PC-3 (cell line): ENCODE measurements around the gene DIP2B. TPM values are rescaled to one million over a fixed set of nuclear protein-coding genes. Genes with fewer than 3 reads are reported as not detected.

Experiments used
- ATAC-seq: fragments of 200-7000 bp; cut with Tn5 transposase; 2 replicates; pipeline ENCODE4 v1.9.1; 2020; ENCODE audit warnings: mild to moderate bottlenecking, moderate library complexity
- BruUV-seq: library from RNA; stranded (reverse); fragments of 400-500 nt; replicated peaks from 2 replicates; lab custom pipeline; 2021; lab: Mats Ljungman, UMichigan
- CTCF ChIA-PET: fragments of 300-600 bp; sonication (Branson Sonifier 250); formaldehyde crosslinking; loops from one replicate; lab custom pipeline; 2022; ENCODE audit warnings: antibody characterized with exemption; lab: Charles Lee
- POLR2A ChIA-PET: fragments of 300-600 bp; sonication (Branson Sonifier 250); formaldehyde crosslinking; loops from one replicate; lab custom pipeline; 2022; ENCODE audit warnings: antibody characterized with exemption; ENCODE audit not compliant: unreplicated experiment; lab: Charles Lee
- DNase-seq: peaks from one replicate; pipeline ENCODE4 v3.0.0-alpha.2; 2015
- H2AFZ ChIP-seq: fragments of 300-600 bp; sonication (generic); 2 replicates; pipeline ENCODE4 v1.6.0; 2016; ENCODE audit warnings: antibody characterized with exemption, low read length
- H3F3A ChIP-seq: fragments of 300-600 bp; sonication (generic); one replicate; pipeline ENCODE4 v1.6.0; 2017; ENCODE audit warnings: antibody characterized with exemption, low read length, control low read depth, mild to moderate bottlenecking; ENCODE audit not compliant: unreplicated experiment
- H3K27ac ChIP-seq: fragments of 300-600 bp; sonication (generic); 2 replicates; pipeline ENCODE4 v1.5.1; 2016; ENCODE audit warnings: mild to moderate bottlenecking, low read length
- H3K27me3 ChIP-seq: fragments of 300-600 bp; sonication (generic); 2 replicates; pipeline ENCODE4 v1.6.1; 2016; ENCODE audit warnings: low read length, mixed read lengths
- H3K36me3 ChIP-seq: fragments of 300-600 bp; sonication (generic); 2 replicates; pipeline ENCODE4 v1.6.1; 2016; ENCODE audit warnings: low read depth, mixed run types, low read length, mixed read lengths
- H3K4me1 ChIP-seq: fragments of 300-600 bp; sonication (generic); 2 replicates; pipeline ENCODE4 v1.5.1; 2016; ENCODE audit warnings: low read length; ENCODE audit not compliant: insufficient read depth
- H3K4me2 ChIP-seq: fragments of 300-600 bp; sonication (generic); 2 replicates; pipeline ENCODE4 v1.6.0; 2016; ENCODE audit warnings: low read length
- H3K4me3 ChIP-seq: fragments of 300-600 bp; sonication (generic); 2 replicates; pipeline ENCODE4 v1.5.1; 2016; ENCODE audit warnings: mild to moderate bottlenecking, low read length, mixed read lengths
- H3K79me2 ChIP-seq: fragments of 300-600 bp; sonication (generic); 2 replicates; pipeline ENCODE4 v1.6.1; 2017; ENCODE audit warnings: low read length, mixed read lengths
- H3K9ac ChIP-seq: fragments of 300-600 bp; sonication (generic); 2 replicates; pipeline ENCODE4 v1.6.0; 2016; ENCODE audit warnings: mild to moderate bottlenecking, low read length
- H3K9me2 ChIP-seq: fragments of 300-600 bp; sonication (generic); replicated peaks from 2 replicates; pipeline ENCODE4 v1.6.1; 2016; ENCODE audit warnings: mixed run types, low read length, mixed read lengths
- H3K9me3 ChIP-seq: fragments of 300-600 bp; sonication (generic); 2 replicates; pipeline ENCODE4 v1.6.1; 2016; ENCODE audit warnings: low read length, mixed read lengths
- H4K20me1 ChIP-seq: fragments of 300-600 bp; sonication (generic); 2 replicates; pipeline ENCODE4 v1.6.1; 2016; ENCODE audit warnings: low read length, mixed read lengths
- EZH2 ChIP-seq: fragments of 300-600 bp; sonication (generic); IDR thresholded peaks from one replicate; pipeline ENCODE4 v1.6.1; 2017; ENCODE audit warnings: antibody characterized with exemption, mild to moderate bottlenecking, low read length; ENCODE audit not compliant: unreplicated experiment
- EZH2phosphoT487 ChIP-seq: fragments of 300-600 bp; sonication (generic); IDR thresholded peaks from 2 replicates; pipeline ENCODE4 v1.6.1; 2018; ENCODE audit warnings: mild to moderate bottlenecking, antibody characterized with exemption, low read length, borderline replicate concordance
- intact Hi-C: fragments of 100-400 bp; cut with micrococcal nuclease; formaldehyde crosslinking; loops from 2 replicates; pipeline ENCODE4 v1.9.0; 2023
- total RNA-seq: library from RNA; depleted of rRNA; stranded (reverse); fragments of >200 nt; gene quantifications from 2 replicates; pipeline ENCODE4 v1.2.3, GENCODE V29; 2014
- TF ChIP-seq, protein P1 (sequence below): fragments of 300-600 bp; sonication (generic); conservative IDR thresholded peaks from 2 replicates; pipeline ENCODE4 v1.5.1; 2017; ENCODE audit warnings: antibody characterized with exemption, low read depth, mild to moderate bottlenecking, low read length

The DIP2B gene
- total RNA-seq, 1 experiment from 2014 or later: 36.3 TPM

DNA sequence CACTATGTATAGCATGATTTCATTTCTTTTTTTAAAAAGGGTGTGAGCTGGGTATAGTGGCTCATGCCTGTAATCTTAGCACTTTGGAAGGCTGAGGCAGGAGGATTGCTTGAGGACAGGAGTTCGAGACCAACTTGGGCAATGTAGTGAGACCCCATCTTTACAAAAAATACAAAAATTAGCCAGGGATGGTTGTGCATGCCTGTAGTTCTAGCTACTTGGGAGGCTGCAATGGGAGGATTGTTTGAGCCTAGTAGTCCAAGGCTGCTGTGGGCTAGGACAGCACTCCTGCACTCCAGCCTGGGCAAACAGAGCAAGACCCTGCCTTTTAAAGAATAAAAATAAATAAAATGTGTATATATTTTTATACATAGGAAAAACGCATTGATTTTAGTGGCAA lies 43.0 kb downstream of the DIP2B start:
- no peaks in the 10 kb centered on the region for H3K27me3 ChIP-seq
- H3K9me3 ChIP-seq: no peaks in the 10 kb centered on the region
- intact Hi-C loops: no loop called here
- 0 out of 2 replicates have a peak, but pooled peaks cover 3% of the 10 kb centered on the region for H3K36me3 ChIP-seq
- CTCF ChIA-PET: no interaction called here
- H3K4me3 ChIP-seq: no peak overlapping the region
- no peaks in the 10 kb centered on the region for H3K9me2 ChIP-seq
- no peaks in the 10 kb centered on the region for H4K20me1 ChIP-seq
- no peak overlapping the region for H3K4me2 ChIP-seq
- H3K4me1 ChIP-seq: peaks cover 42% of the 10 kb centered on the region
- peaks cover 96% of the 10 kb centered on the region for H3K79me2 ChIP-seq
- peaks cover 5% of the 10 kb centered on the region for H3F3A ChIP-seq
- TF ChIP-seq, protein P1, sequence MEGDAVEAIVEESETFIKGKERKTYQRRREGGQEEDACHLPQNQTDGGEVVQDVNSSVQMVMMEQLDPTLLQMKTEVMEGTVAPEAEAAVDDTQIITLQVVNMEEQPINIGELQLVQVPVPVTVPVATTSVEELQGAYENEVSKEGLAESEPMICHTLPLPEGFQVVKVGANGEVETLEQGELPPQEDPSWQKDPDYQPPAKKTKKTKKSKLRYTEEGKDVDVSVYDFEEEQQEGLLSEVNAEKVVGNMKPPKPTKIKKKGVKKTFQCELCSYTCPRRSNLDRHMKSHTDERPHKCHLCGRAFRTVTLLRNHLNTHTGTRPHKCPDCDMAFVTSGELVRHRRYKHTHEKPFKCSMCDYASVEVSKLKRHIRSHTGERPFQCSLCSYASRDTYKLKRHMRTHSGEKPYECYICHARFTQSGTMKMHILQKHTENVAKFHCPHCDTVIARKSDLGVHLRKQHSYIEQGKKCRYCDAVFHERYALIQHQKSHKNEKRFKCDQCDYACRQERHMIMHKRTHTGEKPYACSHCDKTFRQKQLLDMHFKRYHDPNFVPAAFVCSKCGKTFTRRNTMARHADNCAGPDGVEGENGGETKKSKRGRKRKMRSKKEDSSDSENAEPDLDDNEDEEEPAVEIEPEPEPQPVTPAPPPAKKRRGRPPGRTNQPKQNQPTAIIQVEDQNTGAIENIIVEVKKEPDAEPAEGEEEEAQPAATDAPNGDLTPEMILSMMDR: no peak
- TF ChIP-seq EZH2 (no peak), EZH2phosphoT487 (no peak)
- BruUV-seq: no TSS peak
- no peak for ATAC-seq
- POLR2A ChIA-PET: no interaction called here
- H2AFZ ChIP-seq: no peak overlapping the region
- no peak for DNase-seq
- H3K9ac ChIP-seq: no peak overlapping the region
- H3K27ac ChIP-seq: peak overlapping the region; percentile 54

DNA sequence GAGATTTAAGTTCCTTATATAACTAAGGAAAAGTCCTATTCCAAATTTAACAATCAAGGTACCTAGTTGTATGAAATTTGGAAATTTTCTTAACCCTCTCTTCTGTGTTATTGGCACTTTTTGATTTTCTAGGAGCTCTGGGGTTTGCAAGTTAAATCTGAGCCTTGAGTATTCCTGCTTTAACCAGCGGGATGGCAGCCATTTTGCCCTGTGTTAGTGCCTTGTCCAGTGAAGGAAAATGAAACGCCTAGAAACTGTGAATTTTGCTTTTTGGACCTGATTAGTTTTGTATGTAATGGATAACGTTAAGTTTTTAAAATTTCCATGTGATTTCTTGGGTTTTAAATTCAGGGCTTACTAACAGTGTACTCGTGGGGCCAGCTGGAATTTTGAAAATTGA lies 45.1 kb downstream of the DIP2B start:
- no peaks in the 10 kb centered on the region for H3K9me2 ChIP-seq
- ATAC-seq (no peak), DNase-seq (no peak)
- H3K79me2 ChIP-seq: peaks cover 94% of the 10 kb centered on the region
- peaks cover 5% of the 10 kb centered on the region for H3F3A ChIP-seq
- no peak overlapping the region for H3K9ac ChIP-seq
- ChIA-PET POLR2A (no interaction called here), CTCF (no interaction called here)
- no peak overlapping the region for H2AFZ ChIP-seq
- H3K36me3 ChIP-seq: no peaks in the 10 kb centered on the region
- H3K27ac ChIP-seq: peak overlapping the region; percentile 8; the same call in 1 of the 2 replicates
- no peaks in the 10 kb centered on the region for H4K20me1 ChIP-seq
- H3K9me3 ChIP-seq: no peaks in the 10 kb centered on the region
- H3K4me1 ChIP-seq: peaks cover 36% of the 10 kb centered on the region
- no peak overlapping the region for H3K4me3 ChIP-seq
- TF ChIP-seq, protein P1: no peak
- TF ChIP-seq EZH2phosphoT487 (no peak), EZH2 (no peak)
- intact Hi-C loops: no loop called here
- BruUV-seq: no TSS peak
- no peaks in the 10 kb centered on the region for H3K27me3 ChIP-seq
- no peak overlapping the region for H3K4me2 ChIP-seq

DNA sequence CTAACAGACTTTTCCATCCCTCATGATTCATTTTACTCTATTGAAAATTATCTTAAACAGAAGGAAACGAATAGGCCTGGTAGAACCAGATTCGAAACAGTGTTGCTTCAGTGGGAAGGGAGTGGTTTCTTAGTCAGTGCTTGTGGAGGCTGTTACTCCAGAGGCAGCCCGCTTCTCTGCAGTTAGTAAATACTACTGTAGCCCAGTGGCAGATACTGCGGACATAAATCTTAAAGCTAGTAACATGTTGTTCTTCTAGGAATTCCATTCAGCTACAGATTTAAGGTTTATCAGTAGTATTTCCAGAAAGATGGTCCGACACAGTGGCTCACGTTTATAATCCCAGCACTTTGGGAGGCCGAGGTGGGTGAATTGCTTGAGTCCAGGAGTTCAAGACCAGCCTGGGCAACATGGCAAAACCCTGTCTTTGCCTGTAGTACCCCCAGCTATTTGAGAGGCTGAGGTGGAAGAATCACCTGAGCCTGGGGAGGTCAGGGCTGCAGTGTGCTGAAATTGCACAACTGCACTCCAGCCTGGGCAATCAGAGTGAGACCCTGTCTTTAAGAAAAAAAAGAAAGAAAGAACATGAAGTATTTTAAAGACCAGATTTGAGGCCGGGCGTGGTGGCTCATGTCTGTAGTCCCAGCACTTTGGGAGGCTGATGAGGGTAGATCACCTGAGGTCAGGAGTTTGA lies 45.9 kb downstream of the DIP2B start:
- Histone ChIP-seq H3K4me1 (peaks cover 36% of the 10 kb centered on the region), H3K9ac (no peak overlapping the region), H3K36me3 (no peaks in the 10 kb centered on the region), H3K9me2 (no peaks in the 10 kb centered on the region), H4K20me1 (no peaks in the 10 kb centered on the region), H3K9me3 (no peaks in the 10 kb centered on the region), H3K4me3 (no peak overlapping the region), H3K79me2 (peaks cover 94% of the 10 kb centered on the region), H3K27me3 (no peaks in the 10 kb centered on the region), H3K4me2 (no peak overlapping the region), H3F3A (peaks cover 5% of the 10 kb centered on the region), H3K27ac (peak overlapping the region; percentile 8; the same call in 1 of the 2 replicates), H2AFZ (no peak overlapping the region)
- POLR2A ChIA-PET: no interaction called here
- no TSS peak for BruUV-seq
- TF ChIP-seq, protein P1: no peak
- TF ChIP-seq EZH2phosphoT487 (no peak), EZH2 (no peak)
- DNase-seq (peak; percentile 28), ATAC-seq (no peak)
- CTCF ChIA-PET: no interaction called here
- intact Hi-C loops: no loop called here
